ES-I3 (cell line): Measurements from ENCODE around the gene LIX1L.

Experiments used
- H3K36me3 ChIP-seq: 2 replicates; pipeline ENCODE4 v1.6.1; 2013; ENCODE audit warnings: mild to moderate bottlenecking, low read length, control low read depth, moderate library complexity; ENCODE audit not compliant: insufficient read depth
- H3K4me1 ChIP-seq: 2 replicates; pipeline ENCODE4 v1.6.1; 2013; ENCODE audit warnings: mild to moderate bottlenecking, control low read depth, low read length; ENCODE audit not compliant: insufficient read depth
- H3K9ac ChIP-seq: 2 replicates; pipeline ENCODE4 v1.6.1; 2013; ENCODE audit warnings: low read depth, mild to moderate bottlenecking, low read length, moderate library complexity
- H3K9me3 ChIP-seq: 2 replicates; pipeline ENCODE4 v1.6.1; 2013; ENCODE audit warnings: mild to moderate bottlenecking, low read length, moderate library complexity; ENCODE audit not compliant: control insufficient read depth, insufficient read depth

The LIX1L gene

DNA sequence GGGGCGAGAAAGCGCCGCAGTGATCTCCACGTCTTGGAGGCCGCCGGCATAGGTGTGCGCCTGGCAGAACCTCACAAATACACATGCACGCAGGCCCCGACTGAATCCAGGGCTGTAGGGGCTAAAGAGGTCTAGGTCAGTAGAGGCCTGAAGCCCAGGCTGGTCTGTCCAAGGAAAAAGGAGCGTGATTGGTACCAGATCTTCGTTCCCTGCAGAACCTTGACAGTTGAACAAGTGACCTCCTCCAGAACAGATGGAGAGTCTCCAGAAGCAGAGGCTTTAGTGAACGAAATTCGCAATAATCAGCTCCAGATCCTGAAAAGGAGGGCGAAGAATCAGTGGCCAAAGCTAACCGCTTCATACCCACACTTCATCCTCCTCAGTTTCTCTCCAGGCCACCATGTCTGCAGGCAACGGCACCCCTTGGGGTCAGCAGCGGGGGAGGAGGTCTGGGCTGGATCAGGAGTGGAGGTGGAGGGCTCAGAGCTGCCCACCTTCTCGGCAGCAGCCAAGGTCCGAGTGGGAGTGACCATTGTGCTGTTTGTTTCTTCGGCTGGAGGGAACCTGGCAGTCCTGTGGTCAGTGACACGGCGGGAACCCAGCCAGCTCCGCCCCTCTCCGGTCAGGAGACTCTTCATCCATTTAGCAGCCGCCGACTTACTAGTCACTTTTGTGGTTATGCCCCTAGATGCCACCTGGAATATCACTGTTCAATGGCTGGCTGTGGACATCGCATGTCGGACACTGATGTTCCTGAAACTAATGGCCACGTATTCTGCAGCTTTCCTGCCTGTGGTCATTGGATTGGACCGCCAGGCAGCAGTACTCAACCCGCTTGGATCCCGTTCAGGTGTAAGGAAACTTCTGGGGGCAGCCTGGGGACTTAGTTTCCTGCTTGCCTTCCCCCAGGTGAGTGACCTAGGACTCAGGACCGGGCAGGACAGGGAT is 38.6 kb downstream of the LIX1L start:
- no peaks in the 10 kb centered on the region; the same call in 1 of the 2 replicates for H3K4me1 ChIP-seq
- peak overlapping the region; percentile 67 for H3K9ac ChIP-seq
- peaks cover 5% of the 10 kb centered on the region; the same call in 1 of the 2 replicates for H3K36me3 ChIP-seq
- H3K9me3 ChIP-seq = no peaks in the 10 kb centered on the region

- H3K4me1 ChIP-seq = no peaks in the 10 kb centered on the region; the same call in 1 of the 2 replicates
- H3K36me3 ChIP-seq = peaks cover 4% of the 10 kb centered on the region; the same call in 1 of the 2 replicates
- peak within 1 kb of the TSS; percentile 67 for H3K9ac ChIP-seq
- no peaks in the 10 kb centered on the region for H3K9me3 ChIP-seq
Measured at GRCh38 chr1:145918144-145918991, 39.4 kb downstream of the LIX1L start, which contains the start of gene PEX11B. TSS of gene PEX11B (minus strand) at chr1:145918717. CDS start at chr1:145918688, 29 bp downstream.

DNA sequence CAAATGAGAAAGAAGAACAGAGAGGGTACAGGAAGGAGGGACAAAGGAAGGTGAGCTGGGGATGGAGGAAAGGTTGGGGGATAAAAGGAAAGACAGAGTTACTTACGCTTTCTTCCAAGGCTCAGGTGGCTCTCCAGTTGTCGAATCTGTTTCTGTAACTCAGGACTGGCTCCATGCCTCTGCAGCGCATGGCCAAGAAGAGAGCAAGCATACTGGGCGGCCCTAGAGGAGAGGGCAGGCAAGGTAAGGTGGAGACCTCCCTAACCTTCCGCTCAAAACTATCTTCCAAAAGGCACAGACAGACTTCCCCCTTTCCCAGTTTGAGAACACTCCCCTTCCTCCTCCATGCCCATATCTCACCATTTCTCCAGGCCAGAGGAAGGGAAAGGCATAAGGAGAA is 40.2 kb downstream of the LIX1L start:
- no peaks in the 10 kb centered on the region for H3K9me3 ChIP-seq
- peak overlapping the region; percentile 67; the same call in 1 of the 2 replicates for H3K9ac ChIP-seq
- H3K36me3 ChIP-seq = no peaks in the 10 kb centered on the region
- H3K4me1 ChIP-seq = no peaks in the 10 kb centered on the region; the same call in 1 of the 2 replicates

DNA sequence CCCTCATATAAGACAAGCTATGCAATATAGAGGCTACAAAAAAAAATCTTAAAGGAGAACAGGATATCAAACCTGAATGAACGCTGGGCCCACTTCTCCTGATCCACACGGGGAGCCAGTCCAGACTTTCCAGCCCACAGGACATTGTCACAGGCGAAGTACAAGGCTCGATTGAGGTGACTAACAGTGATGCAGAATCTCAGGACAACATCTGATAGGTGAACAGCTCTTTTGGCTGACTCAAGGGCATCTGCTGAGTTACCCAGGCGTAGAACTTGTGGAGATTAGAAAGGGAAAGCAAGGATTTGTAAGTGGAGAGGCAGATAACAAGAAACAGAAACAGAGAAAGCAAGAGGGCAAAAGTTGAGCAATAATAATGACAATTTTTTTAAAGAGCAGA is 41.1 kb downstream of the LIX1L start:
- H3K36me3 ChIP-seq = no peaks in the 10 kb centered on the region
- H3K9me3 ChIP-seq = no peaks in the 10 kb centered on the region
- H3K4me1 ChIP-seq = no peaks in the 10 kb centered on the region; the same call in 1 of the 2 replicates
- H3K9ac ChIP-seq = no peak overlapping the region

- Histone ChIP-seq H3K4me1 (peaks cover 7% of the 10 kb centered on the region; the same call in 1 of the 2 replicates), H3K9me3 (no peaks in the 10 kb centered on the region), H3K9ac (no peak overlapping the region), H3K36me3 (no peaks in the 10 kb centered on the region; the same call in 1 of the 2 replicates)
Measured at GRCh38 chr1:145912128-145912641, 45.6 kb downstream of the LIX1L start.

- Histone ChIP-seq H3K36me3 (no peaks in the 10 kb centered on the region; the same call in 1 of the 2 replicates), H3K9me3 (no peaks in the 10 kb centered on the region), H3K9ac (no peak overlapping the region), H3K4me1 (peaks cover 9% of the 10 kb centered on the region; the same call in 1 of the 2 replicates)
Measured at GRCh38 chr1:145908653-145909052, 49.2 kb downstream of the LIX1L start.

GRCh38 chr1:145906954-145907753 is 50.7 kb downstream of the LIX1L start:
- H3K9me3 ChIP-seq = no peaks in the 10 kb centered on the region
- no peak overlapping the region for H3K9ac ChIP-seq
- peaks cover 9% of the 10 kb centered on the region; the same call in 1 of the 2 replicates for H3K4me1 ChIP-seq
- H3K36me3 ChIP-seq = no peaks in the 10 kb centered on the region; the same call in 1 of the 2 replicates

DNA sequence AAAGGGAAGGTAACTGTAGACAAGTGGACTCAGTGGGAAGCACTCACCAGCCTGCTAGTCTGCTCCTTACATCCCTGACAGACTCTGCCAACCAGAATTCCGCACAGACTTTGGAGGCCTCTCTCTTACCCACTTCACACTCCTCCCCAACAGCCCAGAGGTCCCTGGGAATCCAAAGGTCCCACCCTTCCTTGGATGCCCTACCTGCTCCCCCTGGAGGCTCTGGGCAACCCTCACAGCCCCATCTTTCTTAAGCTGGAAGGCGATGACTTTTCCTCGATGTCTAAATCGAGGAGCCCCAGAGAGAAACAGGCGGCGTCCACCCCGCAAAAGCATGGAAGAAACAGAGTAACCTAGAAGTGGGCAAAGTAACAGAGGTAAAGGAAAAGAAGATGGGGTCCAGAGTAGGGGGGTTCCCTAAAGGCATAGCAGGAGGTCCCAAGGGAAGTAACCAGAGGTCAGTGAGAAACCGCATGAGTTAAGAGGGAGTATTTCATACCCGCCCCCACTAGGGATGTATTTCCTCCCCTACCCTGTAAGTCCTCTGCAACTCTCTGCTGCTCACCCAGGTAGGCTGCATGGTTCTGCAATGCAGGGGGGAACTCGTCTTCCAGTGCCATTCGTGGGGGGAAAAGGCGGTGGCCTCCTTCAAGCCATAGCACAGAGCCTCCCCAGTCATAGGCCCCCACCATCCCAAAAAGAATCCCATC is 56.4 kb downstream of the LIX1L start:
- Histone ChIP-seq H3K9ac (no peak overlapping the region), H3K4me1 (no peaks in the 10 kb centered on the region), H3K36me3 (no peaks in the 10 kb centered on the region), H3K9me3 (no peaks in the 10 kb centered on the region)

DNA sequence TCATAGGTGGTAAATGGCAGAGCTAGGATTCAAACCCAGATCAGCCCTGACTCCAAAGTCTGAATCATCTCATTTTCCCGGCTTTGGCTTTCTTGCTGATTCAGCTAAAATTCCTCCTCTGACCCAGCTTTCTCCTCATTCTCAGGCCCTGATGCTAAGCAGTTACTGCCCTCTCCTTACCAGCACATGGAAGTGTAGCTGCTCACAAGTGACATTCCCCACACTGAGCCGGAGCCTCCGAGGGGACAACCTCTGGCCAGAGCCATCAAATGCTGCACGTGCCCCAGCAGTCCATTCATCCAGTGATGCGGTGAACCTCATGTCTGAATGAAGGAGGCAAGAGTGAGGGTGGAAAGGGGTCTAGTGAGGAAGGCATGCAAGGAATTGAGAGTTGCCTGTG is 59.1 kb downstream of the LIX1L start:
- no peak overlapping the region for H3K9ac ChIP-seq
- no peaks in the 10 kb centered on the region for H3K9me3 ChIP-seq
- H3K4me1 ChIP-seq = no peaks in the 10 kb centered on the region
- no peaks in the 10 kb centered on the region for H3K36me3 ChIP-seq

DNA sequence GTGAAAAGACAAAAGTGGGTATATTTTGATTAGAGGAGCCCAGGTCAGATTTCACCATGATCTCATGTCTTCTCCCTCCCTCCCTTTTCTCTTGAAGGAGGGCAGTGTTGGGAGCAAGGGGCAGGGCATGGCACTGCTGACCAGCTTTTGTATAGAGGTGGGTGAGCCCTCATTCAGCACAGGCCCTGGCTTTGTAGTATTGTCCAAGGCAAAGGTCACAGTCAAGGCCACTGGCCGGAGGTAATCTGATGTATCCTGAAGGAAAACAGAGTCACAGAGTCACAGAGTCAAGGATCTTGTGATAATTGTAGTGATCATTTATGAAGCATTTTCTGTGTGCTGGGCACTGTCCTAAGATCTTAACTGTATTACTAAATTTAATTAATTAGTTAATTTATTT is 59.8 kb downstream of the LIX1L start:
- Histone ChIP-seq H3K4me1 (no peaks in the 10 kb centered on the region), H3K36me3 (no peaks in the 10 kb centered on the region), H3K9me3 (no peaks in the 10 kb centered on the region), H3K9ac (no peak overlapping the region)

DNA sequence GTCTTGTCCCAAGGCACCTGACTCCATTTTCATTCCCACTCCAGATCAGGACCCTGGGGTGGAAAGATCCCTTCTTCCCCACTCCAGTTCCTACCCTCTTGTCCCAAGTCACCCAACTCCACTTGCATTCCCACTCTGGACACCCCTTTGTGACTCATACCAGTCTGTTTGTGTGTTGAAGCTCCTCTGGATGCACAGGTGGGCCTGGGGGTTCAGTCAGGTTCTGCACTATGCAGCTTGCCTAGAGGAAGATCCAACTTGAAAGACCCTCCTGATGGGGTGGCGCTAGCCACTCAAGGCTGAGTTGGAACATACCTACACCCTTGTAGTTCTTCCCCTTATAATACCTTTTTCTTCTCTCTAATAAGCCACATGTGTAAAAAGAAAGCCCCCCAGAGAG is 62.3 kb downstream of the LIX1L start:
- peaks cover 18% of the 10 kb centered on the region for H3K4me1 ChIP-seq
- no peak overlapping the region for H3K9ac ChIP-seq
- no peaks in the 10 kb centered on the region for H3K36me3 ChIP-seq
- no peaks in the 10 kb centered on the region for H3K9me3 ChIP-seq

DNA sequence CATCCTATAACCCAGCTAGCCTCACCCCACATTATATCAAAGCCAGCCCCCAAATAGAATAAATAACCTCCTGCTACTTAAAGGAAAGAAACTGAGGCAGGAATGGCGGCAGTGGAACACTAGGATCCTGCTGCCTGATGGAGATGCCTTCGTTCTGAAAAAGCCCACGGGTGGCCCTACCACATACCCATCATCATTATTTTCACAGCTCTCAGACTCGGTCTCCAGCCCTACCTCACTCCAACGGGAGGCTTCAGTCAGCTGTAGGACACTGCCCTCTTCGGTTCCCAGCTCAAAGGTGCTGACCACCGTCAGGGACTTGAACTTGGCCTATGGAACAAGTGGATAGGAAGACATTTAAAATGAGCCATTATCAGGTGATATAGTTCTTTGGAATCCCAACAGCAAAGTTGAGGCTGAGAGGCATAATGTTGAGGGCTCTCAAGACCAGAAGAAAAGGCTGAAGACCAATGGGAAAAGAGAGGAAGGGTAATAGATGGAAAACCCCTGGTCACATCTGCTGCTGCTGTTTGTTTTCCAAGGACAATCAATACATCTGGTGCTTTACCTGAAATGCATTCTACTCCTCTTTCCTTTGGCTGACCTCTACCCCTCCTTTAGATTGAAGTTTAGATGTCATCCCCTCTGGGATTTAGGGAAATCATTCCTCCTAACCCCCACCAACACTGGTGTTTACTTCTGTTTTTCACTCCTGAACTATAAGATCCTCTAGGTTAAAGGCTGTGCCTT is 64.3 kb downstream of the LIX1L start:
- no peak overlapping the region for H3K9ac ChIP-seq
- peaks cover 18% of the 10 kb centered on the region for H3K4me1 ChIP-seq
- no peaks in the 10 kb centered on the region for H3K9me3 ChIP-seq
- H3K36me3 ChIP-seq = no peaks in the 10 kb centered on the region
